H1 (cell line): ENCODE measurements around the gene C6orf52. TPM values are rescaled to one million over a fixed set of nuclear protein-coding genes. Genes with fewer than 3 reads are reported as not detected.

ENCODE experiments used
- CTCF ChIA-PET: fragments of 300-600 bp; sonication (Branson Sonifier 250); formaldehyde crosslinking; loops from one replicate; lab custom pipeline; 2021; ENCODE audit not compliant: partially characterized antibody; lab: Charles Lee
- POLR2A ChIA-PET: fragments of 300-600 bp; sonication (Branson Sonifier 250); formaldehyde crosslinking; loops from one replicate; lab custom pipeline; 2021; ENCODE audit warnings: inconsistent platforms; ENCODE audit not compliant: partially characterized antibody; lab: Charles Lee
- DNase-seq, 2 experiments: peaks; one replicate each; pipeline versions ENCODE4 v3.0.0 to v3.0.0-alpha.2; 2010 to 2022; ENCODE audit warnings: low spot score in 2 of 2, low read depth in 1 of 2, mixed read lengths in 1 of 2
- FAIRE-seq: peaks from 2 replicates; lab custom pipeline; 2011; peaks lifted over from hg19 to GRCh38; lab: Jason Lieb, UNC
- H2AFZ ChIP-seq: 2 replicates; pipeline ENCODE4 v1.8.1; 2012; ENCODE audit warnings: low read length, inconsistent platforms
- H2AK5ac ChIP-seq: 2 replicates; pipeline ENCODE4 v1.6.1; 2013; ENCODE audit warnings: low read depth, low read length
- H2BK120ac ChIP-seq: replicated peaks from 2 replicates; pipeline ENCODE3; 2013; ENCODE audit warnings: low read depth, low read length, inconsistent platforms
- H2BK12ac ChIP-seq: 2 replicates; pipeline ENCODE4 v1.6.1; 2013; ENCODE audit warnings: low read depth, low read length
- H2BK15ac ChIP-seq: 2 replicates; pipeline ENCODE4 v1.6.1; 2013; ENCODE audit warnings: low read length
- H2BK20ac ChIP-seq: 2 replicates; pipeline ENCODE4 v1.6.1; 2013; ENCODE audit warnings: low read length
- H2BK5ac ChIP-seq: 2 replicates; pipeline ENCODE4 v1.6.1; 2013; ENCODE audit warnings: low read depth, low read length
- H3K14ac ChIP-seq: 2 replicates; pipeline ENCODE4 v1.6.1; 2013; ENCODE audit warnings: inconsistent platforms; ENCODE audit not compliant: insufficient read length
- H3K18ac ChIP-seq: 2 replicates; pipeline ENCODE4 v1.6.1; 2013; ENCODE audit warnings: low read length; ENCODE audit errors: extremely low read depth
- H3K23ac ChIP-seq: 2 replicates; pipeline ENCODE4 v1.6.1; 2013; ENCODE audit warnings: inconsistent platforms; ENCODE audit not compliant: insufficient read length
- H3K23me2 ChIP-seq: 2 replicates; pipeline ENCODE4 v1.6.1; 2013; ENCODE audit warnings: low read depth, low read length
- H3K27ac ChIP-seq: 2 replicates; pipeline ENCODE4 v1.6.1; 2011; ENCODE audit warnings: low read depth, low read length, inconsistent platforms
- H3K27me3 ChIP-seq, 4 experiments: replicated peaks in 1 of 4; 1 replicate in 1 of 4; 2 replicates in 3 of 4; pipeline versions ENCODE4 v1.6.1 to v1.8.1; 2011 to 2013; ENCODE audit warnings: low read length in 3 of 4, mild to moderate bottlenecking in 3 of 4, inconsistent platforms in 2 of 4, mixed read lengths in 2 of 4, moderate library complexity in 1 of 4; ENCODE audit not compliant: control insufficient read depth in 3 of 4, insufficient read depth in 3 of 4; ENCODE audit errors: extremely low read depth in 1 of 4
- H3K36me3 ChIP-seq, 4 experiments: 2 replicates each; pipeline versions ENCODE4 v1.6.1 to v1.8.1; 2011 to 2013; ENCODE audit warnings: mild to moderate bottlenecking in 4 of 4, low read length in 3 of 4, moderate library complexity in 2 of 4, control low read depth in 1 of 4, inconsistent platforms in 1 of 4; ENCODE audit not compliant: insufficient read depth in 4 of 4, control insufficient read depth in 2 of 4
- H3K4ac ChIP-seq: replicated peaks from 2 replicates; pipeline ENCODE3; 2013; ENCODE audit warnings: low read length, low read depth, mixed read lengths, inconsistent platforms; ENCODE audit not compliant: insufficient read length
- H3K4me1 ChIP-seq, 4 experiments: replicated peaks in 1 of 4; 1 replicate in 1 of 4; 2 replicates in 3 of 4; pipeline versions ENCODE4 v1.6.1 to v1.8.1; 2011 to 2013; ENCODE audit warnings: low read length in 3 of 4, inconsistent platforms in 2 of 4, mixed read lengths in 1 of 4; ENCODE audit not compliant: insufficient read depth in 4 of 4, control insufficient read depth in 3 of 4
- H3K4me2 ChIP-seq, 2 experiments: 2 replicates each; pipeline versions ENCODE4 v1.6.1 to v1.8.1; 2011 to 2013; ENCODE audit warnings: low read depth in 2 of 2, low read length in 2 of 2, control low read depth in 1 of 2, inconsistent platforms in 1 of 2, mild to moderate bottlenecking in 1 of 2; ENCODE audit not compliant: insufficient read depth in 1 of 2
- H3K4me3 ChIP-seq, 4 experiments: fragments of 200-600, 300-600 bp in 1 of 4; sonication (generic), shearing (Covaris generic), sonication (Bioruptor Twin) in 1 of 4; 2 replicates each; pipeline versions ENCODE4 v1.5.1 to v1.8.1; 2011 to 2016; ENCODE audit warnings: low read length in 4 of 4, low read depth in 3 of 4, control low read depth in 2 of 4, inconsistent platforms in 2 of 4, mild to moderate bottlenecking in 2 of 4, mixed read lengths in 1 of 4, moderate library complexity in 1 of 4; ENCODE audit not compliant: insufficient read depth in 2 of 4; ENCODE audit errors: extremely low read depth in 1 of 4
- H3K56ac ChIP-seq: replicated peaks from 2 replicates; pipeline ENCODE3; 2013; ENCODE audit warnings: low read depth, mild to moderate bottlenecking, mixed read lengths, low read length, inconsistent platforms; ENCODE audit not compliant: insufficient read length
- H3K79me1 ChIP-seq: 2 replicates; pipeline ENCODE4 v1.6.1; 2013; ENCODE audit warnings: low read depth, low read length, control low read depth
- H3K79me2 ChIP-seq, 2 experiments: 2 replicates each; pipeline versions ENCODE4 v1.6.1 to v1.8.1; 2012 to 2013; ENCODE audit warnings: low read length in 2 of 2, mild to moderate bottlenecking in 2 of 2, inconsistent platforms in 1 of 2; ENCODE audit not compliant: insufficient read depth in 2 of 2, control insufficient read depth in 1 of 2
- H3K9ac ChIP-seq, 4 experiments: replicated peaks in 1 of 4; 1 replicate in 1 of 4; 2 replicates in 3 of 4; pipeline versions ENCODE4 v1.6.1 to v1.8.1; 2011 to 2013; ENCODE audit warnings: low read depth in 3 of 4, low read length in 3 of 4, control low read depth in 2 of 4, mild to moderate bottlenecking in 2 of 4, moderate library complexity in 2 of 4, inconsistent platforms in 1 of 4; ENCODE audit errors: extremely low read depth in 1 of 4
- H3K9me3 ChIP-seq, 2 experiments: 2 replicates each; pipeline versions ENCODE4 v1.6.1 to v1.8.1; 2012 to 2013; ENCODE audit warnings: mild to moderate bottlenecking in 2 of 2, moderate library complexity in 2 of 2, control low read depth in 1 of 2, inconsistent platforms in 1 of 2, low read depth in 1 of 2, low read length in 1 of 2, mixed read lengths in 1 of 2; ENCODE audit not compliant: insufficient read depth in 2 of 2
- H4K20me1 ChIP-seq, 2 experiments: replicated peaks in 1 of 2; 2 replicates each; pipeline versions ENCODE3 to v1.8.1; 2011 to 2013; ENCODE audit warnings: inconsistent platforms in 2 of 2, low read length in 2 of 2, mild to moderate bottlenecking in 1 of 2; ENCODE audit not compliant: insufficient read depth in 2 of 2, control insufficient read depth in 1 of 2
- H4K5ac ChIP-seq: 2 replicates; pipeline ENCODE4 v1.6.1; 2013; ENCODE audit warnings: low read length, low read depth, mixed read lengths, inconsistent platforms; ENCODE audit not compliant: insufficient read length
- H4K8ac ChIP-seq: 2 replicates; pipeline ENCODE4 v1.8.0; 2013; ENCODE audit warnings: mild to moderate bottlenecking, moderate library complexity, low read length, inconsistent platforms; ENCODE audit not compliant: insufficient read depth; ENCODE audit errors: extremely low read depth
- H4K91ac ChIP-seq: replicated peaks from 2 replicates; pipeline ENCODE3; 2013; ENCODE audit warnings: low read length, mixed read lengths, inconsistent platforms; ENCODE audit not compliant: insufficient read length
- E2F6 ChIP-seq: IDR thresholded peaks from 2 replicates; pipeline ENCODE4 v1.6.1; 2012; ENCODE audit warnings: inconsistent platforms
- KDM1A ChIP-seq: fragments of 200-600, 300-600 bp; sonication (generic); IDR thresholded peaks from 2 replicates; pipeline ENCODE4 v1.7.1; 2016; ENCODE audit warnings: mild to moderate bottlenecking, low read length, borderline replicate concordance
- POLR2A ChIP-seq, 2 experiments: IDR thresholded peaks; 1 replicate in 1 of 2; 2 replicates in 1 of 2; pipeline ENCODE4 v1.6.1; 2011; ENCODE audit warnings: low read depth in 2 of 2, low read length in 2 of 2, mild to moderate bottlenecking in 2 of 2; ENCODE audit errors: control extremely low read depth in 1 of 2
- RAD21 ChIP-seq, 2 experiments: IDR thresholded peaks in 1 of 2; conservative IDR thresholded peaks in 1 of 2; 2 replicates each; pipeline ENCODE4 v1.6.1; 2011; ENCODE audit warnings: low read depth in 2 of 2, low read length in 2 of 2, improper control_type of control experiment in 1 of 2, inconsistent platforms in 1 of 2, mild to moderate bottlenecking in 1 of 2, moderate library complexity in 1 of 2
- RBBP5 ChIP-seq: IDR thresholded peaks from 2 replicates; pipeline ENCODE4 v1.7.1; 2012; ENCODE audit warnings: low read depth, mild to moderate bottlenecking, inconsistent platforms, low read length, moderate library complexity, borderline replicate concordance
- SIN3A ChIP-seq, 2 experiments: IDR thresholded peaks in 1 of 2; conservative IDR thresholded peaks in 1 of 2; 2 replicates each; pipeline ENCODE4 v1.6.1; 2011 to 2012; ENCODE audit warnings: low read length in 2 of 2, improper control_type of control experiment in 1 of 2, low read depth in 1 of 2, mild to moderate bottlenecking in 1 of 2
- SRF ChIP-seq: IDR thresholded peaks from 2 replicates; pipeline ENCODE4 v1.6.1; 2011; ENCODE audit warnings: mild to moderate bottlenecking, low read depth, low read length, moderate library complexity
- TCF12 ChIP-seq: IDR thresholded peaks from 2 replicates; pipeline ENCODE4 v1.6.1; 2011; ENCODE audit warnings: low read depth, mild to moderate bottlenecking, low read length
- WGBS, 2 experiments: shearing (Covaris generic) in 1 of 2; methylation state at CpG; one replicate each; pipeline versions ENCODE4 v1.1.6 to v1.1.7; 2013 to 2015; ENCODE audit warnings: low lambda C conversion rate in 2 of 2, mixed read lengths in 2 of 2, inconsistent platforms in 1 of 2, low coverage in 1 of 2, missing lambda C conversion rate in 1 of 2; ENCODE audit not compliant: insufficient replicate concordance in 2 of 2, insufficient coverage in 1 of 2, insufficient read length in 1 of 2; ENCODE audit errors: extremely low coverage in 1 of 2, missing lambda C conversion rate in 1 of 2; 5-methylcytosine and 5-hydroxymethylcytosine counted together
- polyA plus RNA-seq, 7 experiments: library from polyadenylated mRNA; depleted of rRNA in 3 of 7; stranded (reverse) in 5 of 7; unstranded in 2 of 7; fragments of >200 nt in 5 of 7; fragments of 200-250 nt in 2 of 7; gene quantifications; 1 replicate in 5 of 7; 2 replicates in 1 of 7; 4 replicates in 1 of 7; pipeline versions ENCODE4 v1.2.1 to v1.2.3, GENCODE V29; 2011 to 2013; ENCODE audit warnings: missing spikeins in 2 of 7, mixed read lengths in 2 of 7
- total RNA-seq: library from RNA; stranded (reverse); fragmentation: NEBNext Ultra II Directional; extraction: Animal tissue kit (Norgen Biotek cat#: 25700); gene quantifications from 2 replicates; pipeline ENCODE4 v1.2.1, GENCODE V29; 2021

Gene C6orf52
- total and polyA plus RNA-seq, 2 of the 8 experiments (the other 6 are each of a cell fraction or from before 2014, with no cell fraction given): 1.5 to 3.1 TPM

- peak overlapping the region; percentile 47 for H2AFZ ChIP-seq
- peak overlapping the region; percentile 77; the same call in 1 of the 2 replicates for H2BK5ac ChIP-seq
- TF ChIP-seq POLR2A (IDR thresholded peaks at IDR 0.05; ENCODE audit: control extremely low read depth in 1 of 2, low read depth in 2 of 2, low read length in 2 of 2): peak in 1 of 2 experiments; percentile 12; a peak in 1 of 3 replicates
- TF ChIP-seq RBBP5: no peak
- no peak for TF ChIP-seq TCF12
- TF ChIP-seq E2F6: peak; percentile 50; the same call in 1 of the 2 replicates
- no peak for TF ChIP-seq RAD21 (IDR thresholded peaks at IDR 0.05 in 1 of 2, conservative IDR thresholded peaks at IDR 0.05 in 1 of 2; ENCODE audit: low read depth in 2 of 2, low read length in 2 of 2)
- TF ChIP-seq KDM1A: no peak
- no peak for TF ChIP-seq SIN3A (conservative IDR thresholded peaks at IDR 0.05 in 1 of 2, IDR thresholded peaks at IDR 0.05 in 1 of 2; ENCODE audit: low read depth in 1 of 2, low read length in 2 of 2)
- TF ChIP-seq SRF: no peak
- no peak overlapping the region for H3K56ac ChIP-seq
- H2AK5ac ChIP-seq: no peak overlapping the region
- peaks cover 4% of the 10 kb centered on the region; the same call in 1 of the 2 replicates for H3K23me2 ChIP-seq
- H3K79me1 ChIP-seq: peaks cover 8% of the 10 kb centered on the region; the same call in 1 of the 2 replicates
- peak overlapping the region; percentile 80 to 91 (median 88); a peak in 6 of 8 replicates for H3K4me3 ChIP-seq
- H3K18ac ChIP-seq: peak overlapping the region; percentile 78; the same call in 1 of the 2 replicates
- H3K4ac ChIP-seq: peak overlapping the region; percentile 2
- H3K27me3 ChIP-seq: no peaks in the 10 kb centered on the region
- 0 out of 2 replicates have a peak overlapping the region, but pooled peaks have one; percentile 1 for H2BK15ac ChIP-seq
- FAIRE-seq: no peak
- peaks cover 8 to 18% of the 10 kb centered on the region in 2 experiments; a peak in 3 of 4 replicates for H3K79me2 ChIP-seq
- peaks cover 0 to 9% of the 10 kb centered on the region in 2 experiments; a peak in 3 of 4 replicates for H3K9me3 ChIP-seq
- 32% methylated on average over 6 of the region's 6 CpGs; no CpG with 5 or more reads in 1 of the 2 experiments for WGBS, 2 experiments
- H3K27ac ChIP-seq: peak overlapping the region; percentile 65; the same call in 1 of the 2 replicates
- H4K5ac ChIP-seq: peak overlapping the region; percentile 27
- peaks cover 3 to 17% (median 9%) of the 10 kb centered on the region in 4 experiments; a peak in 5 of 8 replicates for H3K36me3 ChIP-seq
- no peak overlapping the region for H2BK20ac ChIP-seq
- no peak overlapping the region for H3K23ac ChIP-seq
- peak overlapping the region in 2 of 4 experiments; percentile 31 to 46; a peak in 2 of 7 replicates for H3K9ac ChIP-seq
- no peak overlapping the region for H3K14ac ChIP-seq
- DNase-seq: no peak
- no peaks in the 10 kb centered on the region for H4K20me1 ChIP-seq
- H4K8ac ChIP-seq: peak overlapping the region; percentile 7; the same call in 1 of the 2 replicates
- H3K4me2 ChIP-seq: peak overlapping the region; percentile 79 to 95
- no peak overlapping the region for H4K91ac ChIP-seq
- H3K4me1 ChIP-seq: peaks cover 0 to 12% (median 4%) of the 10 kb centered on the region in 4 experiments; a peak in 3 of 7 replicates
- no peak overlapping the region for H2BK120ac ChIP-seq
- 0 out of 2 replicates have a peak overlapping the region, but pooled peaks have one; percentile 31 for H2BK12ac ChIP-seq
- ChIA-PET POLR2A (interaction anchor here (0.8 to 6.9 kb wide), 13 partner anchors 9 to 73 kb away, joined by 3 to 39 read pairs (median 4); partner anchors contain the start of genes C6orf52, PAK1IP1 and TMEM14B), CTCF (interaction anchor here (0.6 to 2.3 kb wide), 8 partner anchors 13 to 1710 kb away, joined by 3 to 8 read pairs (median 4); partner anchors contain the start of genes C6orf52 and PAK1IP1)
Measured at GRCh38 chr6:10722570-10722819, 28.1 kb upstream of the C6orf52 start.
